HEK293 (cell line): ENCODE data around the gene BCAN.

Experiments used
- YY1 ChIP-seq: fragments of 450-650 bp; formaldehyde crosslinking; IDR thresholded peaks from 2 replicates; pipeline ENCODE4 v1.5.1; 2018; ENCODE audit warnings: missing biosample characterization, missing genetic modification characterization
- ZNF121 ChIP-seq: fragments of 450-650 bp; formaldehyde crosslinking; IDR thresholded peaks from 2 replicates; pipeline ENCODE4 v1.5.1; 2016; ENCODE audit warnings: missing biosample characterization, missing genetic modification characterization
- ZNF140 ChIP-seq: fragments of 450-650 bp; formaldehyde crosslinking; IDR thresholded peaks from 2 replicates; pipeline ENCODE4 v1.5.1; 2016; ENCODE audit warnings: missing biosample characterization, missing genetic modification characterization
- ZNF707 ChIP-seq: fragments of 450-650 bp; formaldehyde crosslinking; IDR thresholded peaks from 2 replicates; pipeline ENCODE4 v1.5.1; 2016; ENCODE audit warnings: missing biosample characterization, missing genetic modification characterization
- ZNF777 ChIP-seq: fragments of 450-650 bp; formaldehyde crosslinking; IDR thresholded peaks from 2 replicates; pipeline ENCODE4 v1.5.1; 2017; ENCODE audit warnings: missing biosample characterization, missing genetic modification characterization, borderline replicate concordance
- TF ChIP-seq, protein P1 (sequence below): sonication (generic); formaldehyde crosslinking; IDR thresholded peaks from 2 replicates; pipeline ENCODE4 v1.8.1; 2022; ENCODE audit warnings: mild to moderate bottlenecking, moderate library complexity, missing genetic modification reagents
- TF ChIP-seq, protein P2 (sequence below): fragments of 450-650 bp; formaldehyde crosslinking; IDR thresholded peaks from 2 replicates; pipeline ENCODE4 v1.5.1; 2016; ENCODE audit warnings: missing biosample characterization, missing genetic modification characterization

DNA sequence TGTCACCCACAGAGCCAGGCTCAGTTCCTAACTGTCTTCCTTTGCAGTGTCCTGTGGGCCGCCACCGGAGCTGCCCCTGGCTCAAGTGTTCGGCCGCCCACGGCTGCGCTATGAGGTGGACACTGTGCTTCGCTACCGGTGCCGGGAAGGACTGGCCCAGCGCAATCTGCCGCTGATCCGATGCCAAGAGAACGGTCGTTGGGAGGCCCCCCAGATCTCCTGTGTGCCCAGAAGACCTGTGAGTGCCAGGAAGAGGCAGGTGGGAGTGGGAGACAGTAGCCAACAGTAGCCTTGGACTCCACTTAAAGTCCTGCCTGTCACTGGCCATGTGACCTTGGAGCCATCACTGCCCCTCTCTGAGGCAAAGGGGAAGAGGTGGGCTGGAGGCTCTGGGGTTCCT lies 16.6 kb downstream of the BCAN start:
- TF ChIP-seq ZNF121 (tag by site-specific recombination) = no peak
- TF ChIP-seq ZNF140 = no peak
- TF ChIP-seq ZNF777 (tag by site-specific recombination) = no peak
- TF ChIP-seq, protein P1, sequence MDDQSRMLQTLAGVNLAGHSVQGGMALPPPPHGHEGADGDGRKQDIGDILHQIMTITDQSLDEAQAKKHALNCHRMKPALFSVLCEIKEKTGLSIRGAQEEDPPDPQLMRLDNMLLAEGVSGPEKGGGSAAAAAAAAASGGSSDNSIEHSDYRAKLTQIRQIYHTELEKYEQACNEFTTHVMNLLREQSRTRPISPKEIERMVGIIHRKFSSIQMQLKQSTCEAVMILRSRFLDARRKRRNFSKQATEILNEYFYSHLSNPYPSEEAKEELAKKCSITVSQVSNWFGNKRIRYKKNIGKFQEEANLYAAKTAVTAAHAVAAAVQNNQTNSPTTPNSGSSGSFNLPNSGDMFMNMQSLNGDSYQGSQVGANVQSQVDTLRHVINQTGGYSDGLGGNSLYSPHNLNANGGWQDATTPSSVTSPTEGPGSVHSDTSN (CRISPR knock-in tag) = no peak
- TF ChIP-seq, protein P2, sequence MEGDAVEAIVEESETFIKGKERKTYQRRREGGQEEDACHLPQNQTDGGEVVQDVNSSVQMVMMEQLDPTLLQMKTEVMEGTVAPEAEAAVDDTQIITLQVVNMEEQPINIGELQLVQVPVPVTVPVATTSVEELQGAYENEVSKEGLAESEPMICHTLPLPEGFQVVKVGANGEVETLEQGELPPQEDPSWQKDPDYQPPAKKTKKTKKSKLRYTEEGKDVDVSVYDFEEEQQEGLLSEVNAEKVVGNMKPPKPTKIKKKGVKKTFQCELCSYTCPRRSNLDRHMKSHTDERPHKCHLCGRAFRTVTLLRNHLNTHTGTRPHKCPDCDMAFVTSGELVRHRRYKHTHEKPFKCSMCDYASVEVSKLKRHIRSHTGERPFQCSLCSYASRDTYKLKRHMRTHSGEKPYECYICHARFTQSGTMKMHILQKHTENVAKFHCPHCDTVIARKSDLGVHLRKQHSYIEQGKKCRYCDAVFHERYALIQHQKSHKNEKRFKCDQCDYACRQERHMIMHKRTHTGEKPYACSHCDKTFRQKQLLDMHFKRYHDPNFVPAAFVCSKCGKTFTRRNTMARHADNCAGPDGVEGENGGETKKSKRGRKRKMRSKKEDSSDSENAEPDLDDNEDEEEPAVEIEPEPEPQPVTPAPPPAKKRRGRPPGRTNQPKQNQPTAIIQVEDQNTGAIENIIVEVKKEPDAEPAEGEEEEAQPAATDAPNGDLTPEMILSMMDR (tag by site-specific recombination) = no peak
- no peak for TF ChIP-seq YY1 (tag by site-specific recombination)
- no peak for TF ChIP-seq ZNF707 (tag by site-specific recombination)
